HK-2 (cell line): ENCODE measurements around the gene GIGYF2.
A peak's percentile ranks its signal among the peaks of the same experiment; 100 is the strongest.
"Not testable (repeated sequence)": the region's sequence is repeated elsewhere in the genome, so short reads cannot be mapped to it uniquely, and the experiment has no call there.

Experiments
- DNase-seq: peaks from one replicate; pipeline ENCODE4 v3.0.0-alpha.2; 2018; ENCODE audit not compliant: unreplicated experiment

The GIGYF2 gene

GRCh38 chr2:232809349-232810124, 112.4 kb downstream of the GIGYF2 start:
- DNase-seq: no peak

GRCh38 chr2:232810444-232810843, 113.3 kb downstream of the GIGYF2 start:
- DNase-seq: no peak

GRCh38 chr2:232815569-232815968, 118.4 kb downstream of the GIGYF2 start:
- DNase-seq: no peak

- no peak for DNase-seq
These were observed 119.5 kb downstream of the GIGYF2 start for GRCh38 chr2:232816657-232817056.

- DNase-seq: no peak
These were observed 120.6 kb downstream of the GIGYF2 start for GRCh38 chr2:232817756-232818155.

- no peak for DNase-seq
These were observed 132.9 kb downstream of the GIGYF2 start for GRCh38 chr2:232829988-232830387.

GRCh38 chr2:232831496-232831895, 134.4 kb downstream of the GIGYF2 start:
- DNase-seq: no peak

- DNase-seq: no peak
These were observed 136.7 kb downstream of the GIGYF2 start for GRCh38 chr2:232833830-232834229.

- no peak for DNase-seq
These were observed 138.6 kb downstream of the GIGYF2 start for GRCh38 chr2:232835687-232836208.

GRCh38 chr2:232836934-232837333, 139.8 kb downstream of the GIGYF2 start:
- no peak for DNase-seq

- no peak for DNase-seq
These were observed 141.3 kb downstream of the GIGYF2 start for GRCh38 chr2:232838406-232838874.

- DNase-seq: no peak
These were observed 142.4 kb downstream of the GIGYF2 start for GRCh38 chr2:232839411-232840079.

- no peak for DNase-seq
These were observed 145.6 kb downstream of the GIGYF2 start for GRCh38 chr2:232842689-232843088.

- no peak for DNase-seq
These were observed 146.7 kb downstream of the GIGYF2 start for GRCh38 chr2:232843834-232844233.

- DNase-seq: no peak
These were observed 148.9 kb downstream of the GIGYF2 start for GRCh38 chr2:232846055-232846454.

GRCh38 chr2:232850039-232850438, 152.9 kb downstream of the GIGYF2 start:
- no peak for DNase-seq

GRCh38 chr2:232852081-232852480, 154.9 kb downstream of the GIGYF2 start:
- not testable (repeated sequence) for DNase-seq

- DNase-seq: no peak
These were observed 155.5 kb downstream of the GIGYF2 start for GRCh38 chr2:232852676-232853075.

- DNase-seq: peak; percentile 30
These were observed 157.0 kb downstream of the GIGYF2 start for GRCh38 chr2:232854082-232854481.

GRCh38 chr2:232857158-232857563, 160.0 kb downstream of the GIGYF2 start:
- DNase-seq: no peak

GRCh38 chr2:232859385-232859916, 162.3 kb downstream of the GIGYF2 start:
- DNase-seq: no peak

- no peak for DNase-seq
These were observed 163.6 kb downstream of the GIGYF2 start for GRCh38 chr2:232860593-232861241.
